Natural killer cell treated with Interleukin-12 subunit alpha and Interleukin-12 subunit beta and Interleukin-15 and Interleukin-18, amount 100 ng/mL, for 72 hours (primary cell): ENCODE measurements around the gene SC5D. TPM values are rescaled to one million over a fixed set of nuclear protein-coding genes. Genes with fewer than 3 reads are reported as not detected.
A peak's percentile ranks its signal among the peaks of the same experiment; 100 is the strongest.

Source experiments
- ATAC-seq, 2 donors: fragments of 150-1000 bp; cut with Tn5 transposase in 1 of 2; sonication (Bioruptor Pico), chemical (Tn5 transposase) in 1 of 2; 2 replicates each; pipeline ENCODE4 v1.10.0; 2021
- DNase-seq: peaks from one replicate; pipeline ENCODE4 v3.0.0; 2022; ENCODE audit warnings: low spot score
- H3K27ac Mint-ChIP-seq, 2 donors: 1 replicate in 1 of 2; 2 replicates in 1 of 2; pipeline ENCODE4 v1.8.0; 2022; ENCODE audit warnings: mixed read lengths in 2 of 2, mild to moderate bottlenecking in 1 of 2, moderate library complexity in 1 of 2
- H3K27me3 Mint-ChIP-seq, 2 donors: 1 replicate in 1 of 2; 2 replicates in 1 of 2; pipeline ENCODE4 v1.8.0; 2022; ENCODE audit warnings: mixed read lengths in 2 of 2
- H3K36me3 Mint-ChIP-seq: one replicate; pipeline ENCODE4 v1.8.0; 2022; ENCODE audit warnings: mixed read lengths
- H3K4me1 Mint-ChIP-seq, 2 donors: 1 replicate in 1 of 2; 2 replicates in 1 of 2; pipeline ENCODE4 v1.8.0; 2022; ENCODE audit warnings: low read depth in 2 of 2, mixed read lengths in 2 of 2, mild to moderate bottlenecking in 1 of 2
- H3K4me3 Mint-ChIP-seq: one replicate; pipeline ENCODE4 v1.8.0; 2022; ENCODE audit warnings: mixed read lengths
- H3K9me3 Mint-ChIP-seq: 2 replicates; pipeline ENCODE4 v1.8.0; 2022; ENCODE audit warnings: mixed read lengths
- total RNA-seq, 2 donors: library from RNA; stranded (reverse); gene quantifications; one replicate each; pipeline ENCODE4 v1.2.3, GENCODE V29; 2022

SC5D gene
- total RNA-seq, 2 donors from 2014 or later = 19.9 to 24.2 TPM

- no peak for ATAC-seq
- Mint-ChIP-seq H3K9me3 (no peaks in the 10 kb centered on the region), H3K36me3 (peaks cover 5% of the 10 kb centered on the region), H3K4me1 (peaks cover 14 to 20% of the 10 kb centered on the region in 2 donors), H3K27me3 (no peaks in the 10 kb centered on the region), H3K4me3 (no peak overlapping the region), H3K27ac (no peak overlapping the region)
- DNase-seq = no peak
These were observed 7.9 kb downstream of the SC5D start for GRCh38 chr11:121300313-121300971.

GRCh38 chr11:121300972-121301699, 8.6 kb downstream of the SC5D start:
- no peak for DNase-seq
- H3K27ac Mint-ChIP-seq = no peak overlapping the region
- peaks cover 12% of the 10 kb centered on the region for H3K36me3 Mint-ChIP-seq
- no peaks in the 10 kb centered on the region for H3K9me3 Mint-ChIP-seq
- no peak overlapping the region for H3K4me3 Mint-ChIP-seq
- H3K4me1 Mint-ChIP-seq = peaks cover 7 to 13% of the 10 kb centered on the region in 2 donors
- H3K27me3 Mint-ChIP-seq = no peaks in the 10 kb centered on the region
- no peak for ATAC-seq

GRCh38 chr11:121304759-121305158, 12.2 kb downstream of the SC5D start:
- Mint-ChIP-seq H3K36me3 (peaks cover 32% of the 10 kb centered on the region), H3K9me3 (no peaks in the 10 kb centered on the region)
- no peak for ATAC-seq

GRCh38 chr11:121308816-121309215, 16.2 kb downstream of the SC5D start:
- Mint-ChIP-seq H3K27ac (no peak overlapping the region), H3K4me3 (no peak overlapping the region), H3K4me1 (peaks cover 0 to 6% of the 10 kb centered on the region in 2 donors), H3K27me3 (no peaks in the 10 kb centered on the region), H3K36me3 (peaks cover 34% of the 10 kb centered on the region), H3K9me3 (no peaks in the 10 kb centered on the region)
- DNase-seq (no peak), ATAC-seq (no peak)

More at GRCh38 chr11:121304759-121305158, 12.2 kb downstream of the SC5D start:
- Mint-ChIP-seq H3K27ac (no peak overlapping the region), H3K27me3 (no peaks in the 10 kb centered on the region), H3K4me1 (peaks cover 0 to 5% of the 10 kb centered on the region in 2 donors), H3K4me3 (no peak overlapping the region)
- DNase-seq = no peak

- Mint-ChIP-seq H3K4me1 (peaks cover 0 to 6% of the 10 kb centered on the region in 2 donors), H3K27me3 (no peaks in the 10 kb centered on the region), H3K9me3 (no peaks in the 10 kb centered on the region), H3K4me3 (no peak overlapping the region), H3K36me3 (peaks cover 31% of the 10 kb centered on the region), H3K27ac (peak overlapping the region in 1 of 2 donors; percentile 3)
- ATAC-seq (no peak), DNase-seq (no peak)
These were observed 17.1 kb downstream of the SC5D start for GRCh38 chr11:121309688-121310087.

- H3K36me3 Mint-ChIP-seq = peaks cover 26% of the 10 kb centered on the region
- H3K9me3 Mint-ChIP-seq = no peaks in the 10 kb centered on the region
- H3K27ac Mint-ChIP-seq = no peak overlapping the region
- no peak overlapping the region for H3K4me3 Mint-ChIP-seq
- DNase-seq (no peak), ATAC-seq (no peak)
- H3K4me1 Mint-ChIP-seq = peaks cover 0 to 6% of the 10 kb centered on the region in 2 donors
- H3K27me3 Mint-ChIP-seq = no peaks in the 10 kb centered on the region
These were observed 18.3 kb downstream of the SC5D start for GRCh38 chr11:121310908-121311307.

- DNase-seq = no peak
- peak in 1 of 2 donors; percentile 59 for ATAC-seq
- Mint-ChIP-seq H3K27me3 (no peaks in the 10 kb centered on the region), H3K4me1 (peaks cover 0 to 6% of the 10 kb centered on the region in 2 donors), H3K36me3 (peaks cover 22% of the 10 kb centered on the region), H3K27ac (no peak overlapping the region), H3K9me3 (no peaks in the 10 kb centered on the region), H3K4me3 (no peak overlapping the region)
These were observed 18.8 kb downstream of the SC5D start for GRCh38 chr11:121311373-121311772.

GRCh38 chr11:121312483-121312882, 19.9 kb downstream of the SC5D start:
- Mint-ChIP-seq H3K9me3 (no peaks in the 10 kb centered on the region), H3K27ac (no peak overlapping the region), H3K4me1 (peaks cover 0 to 6% of the 10 kb centered on the region in 2 donors), H3K36me3 (peaks cover 11% of the 10 kb centered on the region), H3K27me3 (no peaks in the 10 kb centered on the region), H3K4me3 (no peak overlapping the region)
- DNase-seq (no peak), ATAC-seq (no peak)

- H3K9me3 Mint-ChIP-seq = no peaks in the 10 kb centered on the region
- H3K27me3 Mint-ChIP-seq = peaks cover 13 to 16% of the 10 kb centered on the region in 2 donors
- DNase-seq (no peak), ATAC-seq (no peak)
- no peak overlapping the region for H3K4me3 Mint-ChIP-seq
- H3K27ac Mint-ChIP-seq = no peak overlapping the region
- peaks cover 12 to 17% of the 10 kb centered on the region in 2 donors for H3K4me1 Mint-ChIP-seq
- no peaks in the 10 kb centered on the region for H3K36me3 Mint-ChIP-seq
These were observed 26.6 kb downstream of the SC5D start for GRCh38 chr11:121318848-121319834.

GRCh38 chr11:121321614-121322243, 29.2 kb downstream of the SC5D start:
- Mint-ChIP-seq H3K27me3 (peaks cover 13 to 16% of the 10 kb centered on the region in 2 donors), H3K9me3 (no peaks in the 10 kb centered on the region), H3K27ac (no peak overlapping the region), H3K4me1 (peaks cover 12 to 17% of the 10 kb centered on the region in 2 donors), H3K36me3 (no peaks in the 10 kb centered on the region), H3K4me3 (no peak overlapping the region)
- DNase-seq (no peak), ATAC-seq (peak in 1 of 2 donors; percentile 24)

- no peaks in the 10 kb centered on the region for H3K36me3 Mint-ChIP-seq
- no peak for ATAC-seq
- no peak overlapping the region for H3K27ac Mint-ChIP-seq
- no peak for DNase-seq
- H3K4me3 Mint-ChIP-seq = no peak overlapping the region
- no peaks in the 10 kb centered on the region for H3K9me3 Mint-ChIP-seq
- peaks cover 13 to 16% of the 10 kb centered on the region in 2 donors for H3K27me3 Mint-ChIP-seq
- H3K4me1 Mint-ChIP-seq = peaks cover 12 to 17% of the 10 kb centered on the region in 2 donors
These were observed 30.6 kb downstream of the SC5D start for GRCh38 chr11:121323046-121323607.

GRCh38 chr11:121326230-121326629, 33.7 kb downstream of the SC5D start:
- Mint-ChIP-seq H3K9me3 (no peaks in the 10 kb centered on the region), H3K4me1 (peaks cover 6 to 8% of the 10 kb centered on the region in 2 donors), H3K4me3 (no peak overlapping the region), H3K36me3 (no peaks in the 10 kb centered on the region), H3K27ac (no peak overlapping the region), H3K27me3 (peaks cover 13 to 16% of the 10 kb centered on the region in 2 donors)
- DNase-seq (no peak), ATAC-seq (no peak)

- DNase-seq (no peak), ATAC-seq (no peak)
- Mint-ChIP-seq H3K4me1 (no peaks in the 10 kb centered on the region), H3K4me3 (no peak overlapping the region), H3K27ac (no peak overlapping the region), H3K36me3 (no peaks in the 10 kb centered on the region), H3K27me3 (peaks cover 8 to 10% of the 10 kb centered on the region in 2 donors), H3K9me3 (no peaks in the 10 kb centered on the region)
These were observed 35.0 kb downstream of the SC5D start for GRCh38 chr11:121327553-121327952.
